Measurements from ENCODE around the gene STX16.

Gene STX16

GRCh38 chr20:58719971-58720371, 68.9 kb downstream of the STX16 start:
- TF ChIP-seq FOXP2 (optimal IDR thresholded peaks at IDR 0.05; ENCODE audit: borderline replicate concordance, extremely low read depth, extremely low read length, insufficient read depth), result no peak
- no peak for TF ChIP-seq POLR2AphosphoS5 (IDR thresholded peaks at IDR 0.05; ENCODE audit: low read depth, low read length)
- no peak for TF ChIP-seq REST (IDR thresholded peaks at IDR 0.05; ENCODE audit: insufficient read depth in 1 of 2, low read depth in 2 of 2, low read length in 2 of 2)
- no peak for TF ChIP-seq SIN3A (IDR thresholded peaks at IDR 0.05; ENCODE audit: borderline replicate concordance, insufficient read depth, low read length)
- TF ChIP-seq TAF1 (IDR thresholded peaks at IDR 0.05; ENCODE audit: borderline replicate concordance, insufficient read depth, low read length), result no peak

- TF ChIP-seq FOXP2 (optimal IDR thresholded peaks at IDR 0.05; ENCODE audit: borderline replicate concordance, extremely low read depth, extremely low read length, insufficient read depth) (no peak), SIN3A (IDR thresholded peaks at IDR 0.05; ENCODE audit: borderline replicate concordance, insufficient read depth, low read length) (no peak), REST (IDR thresholded peaks at IDR 0.05; ENCODE audit: insufficient read depth in 1 of 2, low read depth in 2 of 2, low read length in 2 of 2) (no peak), TAF1 (IDR thresholded peaks at IDR 0.05; ENCODE audit: borderline replicate concordance, insufficient read depth, low read length) (no peak)
These were observed 69.8 kb downstream of the STX16 start for GRCh38 chr20:58720890-58721289.

GRCh38 chr20:58721951-58722778, 71.1 kb downstream of the STX16 start:
- TF ChIP-seq POLR2AphosphoS5 (IDR thresholded peaks at IDR 0.05; ENCODE audit: low read depth, low read length) (no peak), FOXP2 (optimal IDR thresholded peaks at IDR 0.05; ENCODE audit: borderline replicate concordance, extremely low read depth, extremely low read length, insufficient read depth) (no peak), TAF1 (IDR thresholded peaks at IDR 0.05; ENCODE audit: borderline replicate concordance, insufficient read depth, low read length) (no peak), REST (IDR thresholded peaks at IDR 0.05; ENCODE audit: insufficient read depth in 1 of 2, low read depth in 2 of 2, low read length in 2 of 2) (no peak), SIN3A (IDR thresholded peaks at IDR 0.05; ENCODE audit: borderline replicate concordance, insufficient read depth, low read length) (no peak)

GRCh38 chr20:58722877-58723627, 72.0 kb downstream of the STX16 start:
- TF ChIP-seq POLR2AphosphoS5 (IDR thresholded peaks at IDR 0.05; ENCODE audit: low read depth, low read length) (no peak), SIN3A (IDR thresholded peaks at IDR 0.05; ENCODE audit: borderline replicate concordance, insufficient read depth, low read length) (no peak), FOXP2 (optimal IDR thresholded peaks at IDR 0.05; ENCODE audit: borderline replicate concordance, extremely low read depth, extremely low read length, insufficient read depth) (no peak), REST (IDR thresholded peaks at IDR 0.05; ENCODE audit: insufficient read depth in 1 of 2, low read depth in 2 of 2, low read length in 2 of 2) (no peak), TAF1 (IDR thresholded peaks at IDR 0.05; ENCODE audit: borderline replicate concordance, insufficient read depth, low read length) (no peak)

Data from PFSK-1 (cell line).